Cardiac muscle cell (in vitro differentiated cells and primary cell): ENCODE measurements around the gene INPP4A. TPM values are rescaled to one million over a fixed set of nuclear protein-coding genes. Genes with fewer than 3 reads are reported as not detected.

Experiments used
- DNase-seq, 2 donors: peaks; one replicate each; pipeline versions ENCODE4 v3.0.0 to v3.0.0-alpha.2; 2010 to 2017; ENCODE audit warnings: low read depth in 1 of 2, low spot score in 1 of 2
- H3K27ac ChIP-seq: fragments of 200-600 bp; sonication (generic); 2 replicates; pipeline ENCODE4 v1.5.1; 2016
- H3K27me3 ChIP-seq: fragments of 200-600 bp; sonication (generic); 2 replicates; pipeline ENCODE4 v1.6.0; 2016; ENCODE audit warnings: control low read depth
- H3K36me3 ChIP-seq: fragments of 200-600 bp; sonication (generic); 2 replicates; pipeline ENCODE4 v1.5.1; 2016; ENCODE audit warnings: control low read depth
- H3K4me1 ChIP-seq: fragments of 200-600 bp; sonication (generic); 2 replicates; pipeline ENCODE4 v1.8.1; 2017; ENCODE audit warnings: low read depth, mild to moderate bottlenecking, mixed run types
- H3K4me3 ChIP-seq: fragments of 200-600 bp; sonication (generic); 2 replicates; pipeline ENCODE4 v1.5.1; 2016; ENCODE audit warnings: mild to moderate bottlenecking
- H3K9me3 ChIP-seq: fragments of 200-600 bp; sonication (generic); 2 replicates; pipeline ENCODE4 v1.5.1; 2017; ENCODE audit warnings: low read depth, mild to moderate bottlenecking, control low read depth
- polyA plus RNA-seq: library from polyadenylated mRNA; unstranded; fragments of >200 nt; fragmentation: Nextera tagmentation; extraction: Ambion mirVana; gene quantifications from 2 replicates; pipeline ENCODE4 v1.2.1, GENCODE V29; 2016
- total RNA-seq: library from RNA; depleted of rRNA; stranded (reverse); fragments of >200 nt; gene quantifications from 2 replicates; pipeline ENCODE4 v1.2.3, GENCODE V29; 2016
- TF ChIP-seq, protein P1 (sequence below): IDR thresholded peaks from 2 replicates; pipeline ENCODE4 v1.5.1; 2012; ENCODE audit warnings: low read depth, mild to moderate bottlenecking, low read length

The INPP4A gene
- total and polyA plus RNA-seq, 2 experiments from 2014 or later, result 11.6 to 25.0 TPM

DNA sequence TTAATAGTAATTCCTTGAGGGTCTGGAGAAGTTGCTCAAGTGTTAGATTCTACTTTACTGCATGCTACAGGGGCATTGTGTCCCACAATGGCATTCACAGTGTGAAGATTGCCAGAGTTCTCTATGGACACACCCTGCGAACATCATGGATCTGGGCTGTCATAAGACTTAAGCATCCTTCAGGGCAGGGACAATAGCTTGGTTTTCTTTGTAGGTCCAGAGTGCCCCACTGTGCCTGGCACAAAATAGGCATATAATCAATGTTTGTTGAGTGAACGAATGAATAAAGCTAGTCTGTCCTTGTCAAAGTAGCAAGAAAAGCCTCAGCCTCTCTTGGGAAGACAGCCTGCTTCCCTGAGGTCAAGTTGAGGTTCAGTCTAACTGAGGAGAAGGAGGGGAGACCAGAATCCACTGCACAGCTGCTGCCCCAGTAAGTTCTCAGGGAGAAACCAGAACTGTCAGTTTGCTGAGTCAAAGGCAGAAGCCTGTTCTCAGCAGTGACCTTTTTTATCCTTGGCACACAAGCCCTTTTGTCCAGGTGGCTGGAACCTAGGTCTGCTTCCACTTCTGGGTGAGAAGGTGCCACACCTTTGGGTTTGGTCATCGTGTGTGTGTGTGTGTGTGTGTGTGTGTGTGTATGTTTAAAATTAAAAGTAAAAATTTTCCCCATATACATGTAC lies 15.0 kb downstream of the INPP4A start:
- TF ChIP-seq, protein P1, sequence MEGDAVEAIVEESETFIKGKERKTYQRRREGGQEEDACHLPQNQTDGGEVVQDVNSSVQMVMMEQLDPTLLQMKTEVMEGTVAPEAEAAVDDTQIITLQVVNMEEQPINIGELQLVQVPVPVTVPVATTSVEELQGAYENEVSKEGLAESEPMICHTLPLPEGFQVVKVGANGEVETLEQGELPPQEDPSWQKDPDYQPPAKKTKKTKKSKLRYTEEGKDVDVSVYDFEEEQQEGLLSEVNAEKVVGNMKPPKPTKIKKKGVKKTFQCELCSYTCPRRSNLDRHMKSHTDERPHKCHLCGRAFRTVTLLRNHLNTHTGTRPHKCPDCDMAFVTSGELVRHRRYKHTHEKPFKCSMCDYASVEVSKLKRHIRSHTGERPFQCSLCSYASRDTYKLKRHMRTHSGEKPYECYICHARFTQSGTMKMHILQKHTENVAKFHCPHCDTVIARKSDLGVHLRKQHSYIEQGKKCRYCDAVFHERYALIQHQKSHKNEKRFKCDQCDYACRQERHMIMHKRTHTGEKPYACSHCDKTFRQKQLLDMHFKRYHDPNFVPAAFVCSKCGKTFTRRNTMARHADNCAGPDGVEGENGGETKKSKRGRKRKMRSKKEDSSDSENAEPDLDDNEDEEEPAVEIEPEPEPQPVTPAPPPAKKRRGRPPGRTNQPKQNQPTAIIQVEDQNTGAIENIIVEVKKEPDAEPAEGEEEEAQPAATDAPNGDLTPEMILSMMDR, result no peak
- H3K27me3 ChIP-seq, result no peaks in the 10 kb centered on the region
- H3K4me3 ChIP-seq, result no peak overlapping the region
- H3K9me3 ChIP-seq, result no peaks in the 10 kb centered on the region
- peaks cover 10% of the 10 kb centered on the region for H3K4me1 ChIP-seq
- H3K27ac ChIP-seq, result no peak overlapping the region
- H3K36me3 ChIP-seq, result no peaks in the 10 kb centered on the region
- no peak for DNase-seq

DNA sequence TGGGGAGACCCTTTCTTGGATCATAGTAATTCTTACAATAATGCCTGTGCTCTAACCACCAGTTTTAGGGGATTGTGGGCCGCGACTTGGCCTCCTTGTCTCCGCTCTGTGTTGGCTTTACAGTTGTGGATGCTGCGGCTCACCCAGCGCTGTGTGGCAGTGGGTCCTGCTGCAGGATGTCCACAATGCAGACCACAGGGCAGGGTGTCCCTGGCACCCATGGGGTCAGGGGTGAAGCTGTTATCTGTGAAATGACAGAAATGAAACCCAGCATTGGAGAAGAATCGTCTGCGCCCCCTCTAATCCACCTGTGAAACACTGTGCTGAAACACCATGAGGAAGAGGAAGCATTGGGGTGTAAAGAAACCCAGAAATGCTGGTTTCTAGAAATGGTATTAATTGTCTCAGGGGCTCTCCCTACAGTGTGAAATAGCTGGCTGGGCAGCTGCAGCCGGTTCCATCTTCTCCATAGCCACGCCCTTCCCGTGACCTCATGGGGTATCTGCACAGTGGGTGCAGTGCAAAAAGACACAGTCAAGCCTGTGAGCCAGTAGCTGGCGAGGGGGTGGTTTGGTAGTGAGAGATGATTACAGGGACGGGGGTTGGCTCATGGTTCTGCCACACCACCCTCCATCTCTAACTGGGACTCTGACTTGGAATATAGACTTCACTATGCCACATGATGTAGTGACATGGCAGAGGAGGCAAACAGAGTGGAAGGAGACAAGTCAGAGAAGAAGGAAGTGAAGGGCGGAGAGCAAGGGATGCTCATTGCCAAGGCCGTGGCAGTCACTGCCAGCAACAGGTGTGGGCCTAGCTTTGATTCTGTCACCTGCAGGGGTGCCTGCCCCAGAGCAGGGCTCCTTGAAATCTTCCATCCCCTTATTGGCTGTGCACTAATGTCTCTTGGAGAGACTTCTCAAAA lies 16.2 kb downstream of the INPP4A start:
- no peaks in the 10 kb centered on the region for H3K27me3 ChIP-seq
- H3K4me3 ChIP-seq, result no peak overlapping the region
- no peaks in the 10 kb centered on the region for H3K9me3 ChIP-seq
- DNase-seq, result no peak
- H3K4me1 ChIP-seq, result peaks cover 15% of the 10 kb centered on the region
- TF ChIP-seq, protein P1, result no peak
- H3K36me3 ChIP-seq, result no peaks in the 10 kb centered on the region
- H3K27ac ChIP-seq, result no peak overlapping the region

DNA sequence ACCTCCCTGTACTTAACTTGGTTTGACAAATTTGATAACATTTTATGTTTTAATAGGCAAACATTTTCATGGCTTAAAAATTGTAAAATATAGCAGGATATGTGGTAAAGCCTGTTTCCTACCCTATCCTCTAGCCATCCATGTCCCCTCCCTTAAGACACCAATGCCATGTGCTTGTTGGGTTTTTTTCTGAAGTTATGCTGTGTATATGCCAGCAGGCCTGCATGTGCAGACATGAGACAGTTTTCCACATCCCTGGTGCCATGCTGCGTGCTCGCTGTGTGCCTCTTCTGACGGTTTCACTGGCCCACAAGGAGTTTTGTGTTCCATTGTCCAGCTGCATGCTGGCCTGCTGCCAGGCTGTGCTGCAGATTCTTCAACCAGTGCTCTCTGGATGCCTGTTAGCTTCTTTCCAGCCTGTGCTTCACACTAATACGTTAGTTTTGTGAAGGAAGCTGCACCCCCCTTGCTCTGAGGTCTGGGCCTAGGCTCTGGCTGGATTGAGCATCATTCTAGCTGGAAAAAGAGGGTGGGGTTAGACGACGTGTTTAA lies 16.9 kb downstream of the INPP4A start:
- Histone ChIP-seq H3K4me3 (no peak overlapping the region), H3K27ac (no peak overlapping the region), H3K4me1 (peaks cover 15% of the 10 kb centered on the region), H3K27me3 (no peaks in the 10 kb centered on the region), H3K36me3 (no peaks in the 10 kb centered on the region), H3K9me3 (no peaks in the 10 kb centered on the region)
- DNase-seq, result no peak
- TF ChIP-seq, protein P1, result no peak

DNA sequence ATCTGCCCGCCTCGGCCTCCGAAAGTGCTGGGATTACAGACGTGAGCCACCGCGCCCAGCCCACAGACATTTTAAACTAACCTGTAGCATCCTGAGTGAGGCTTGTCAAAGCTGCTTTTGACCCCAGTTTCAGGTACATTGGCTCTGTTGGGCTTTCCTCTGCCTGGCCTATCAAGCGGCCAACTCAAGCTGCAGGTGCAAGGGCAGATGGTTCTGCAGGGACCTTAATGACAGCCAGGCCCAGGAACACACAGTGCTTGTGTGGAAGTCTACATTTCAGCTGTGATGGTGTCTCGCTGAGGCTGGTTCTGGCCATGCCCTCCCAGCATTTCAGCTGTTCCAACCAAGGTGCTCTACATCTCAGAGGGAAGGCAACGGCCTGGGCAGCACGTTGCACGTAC lies 18.4 kb downstream of the INPP4A start:
- H3K27me3 ChIP-seq, result no peaks in the 10 kb centered on the region
- no peak overlapping the region for H3K4me3 ChIP-seq
- DNase-seq, result no peak
- H3K27ac ChIP-seq, result no peak overlapping the region
- TF ChIP-seq, protein P1, result no peak
- H3K4me1 ChIP-seq, result peaks cover 15% of the 10 kb centered on the region
- no peaks in the 10 kb centered on the region for H3K9me3 ChIP-seq
- no peaks in the 10 kb centered on the region for H3K36me3 ChIP-seq

DNA sequence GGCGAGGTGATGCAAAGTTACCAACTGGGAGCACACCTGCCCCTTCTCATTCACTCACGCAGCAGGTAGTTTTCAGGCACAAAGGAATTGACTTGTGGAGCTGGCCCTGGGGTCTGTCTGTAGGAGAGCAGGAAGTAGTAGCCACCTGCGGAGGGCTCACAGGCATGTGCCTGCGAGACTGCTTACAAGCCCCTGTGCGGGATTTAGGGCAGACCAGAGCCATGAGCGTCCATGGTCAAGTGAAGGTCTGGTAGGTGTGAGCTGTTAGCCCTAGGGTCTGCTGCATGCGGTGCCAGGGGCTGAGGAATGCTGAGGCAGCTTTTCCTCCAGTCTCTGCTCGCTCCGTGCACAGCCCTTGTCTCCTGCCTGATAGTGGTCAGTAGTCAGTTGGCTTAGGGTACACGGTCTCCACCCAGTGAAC lies 18.9 kb downstream of the INPP4A start:
- Histone ChIP-seq H3K9me3 (no peaks in the 10 kb centered on the region), H3K27ac (no peak overlapping the region), H3K36me3 (no peaks in the 10 kb centered on the region), H3K4me1 (peaks cover 15% of the 10 kb centered on the region), H3K27me3 (no peaks in the 10 kb centered on the region), H3K4me3 (no peak overlapping the region)
- DNase-seq, result no peak
- TF ChIP-seq, protein P1, result no peak
